NCI-H2227 (cell line): ENCODE data around the gene STX8.
"Not testable (repeated sequence)": the region's sequence is repeated elsewhere in the genome, so short reads cannot be mapped to it uniquely, and the experiment has no call there.

ENCODE experiments used
- DNase-seq: peaks from one replicate; lab custom pipeline; 2025; ENCODE audit not compliant: unreplicated experiment; lab: John Stamatoyannopoulos, UW

The STX8 gene

DNA sequence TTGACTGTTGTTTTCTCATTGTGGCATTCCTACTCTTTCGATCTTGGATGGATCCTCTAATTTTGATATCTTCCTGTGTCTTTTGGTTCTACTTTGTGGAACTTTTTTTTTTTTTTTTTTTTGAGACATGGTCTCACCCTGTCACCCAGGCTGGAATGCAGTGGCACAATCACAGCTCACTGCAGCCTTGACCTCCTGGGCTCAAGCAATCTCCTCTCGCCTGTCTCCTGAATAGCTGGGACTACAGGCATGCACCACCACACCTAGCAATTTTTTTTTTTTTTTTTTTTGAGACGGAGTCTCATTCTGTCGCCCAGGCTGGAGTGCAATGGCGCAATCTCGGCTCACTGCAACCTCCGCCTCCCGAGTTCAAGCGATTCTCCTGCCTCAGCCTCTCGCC, 220.4 kb downstream of the STX8 start:
- DNase-seq: not testable (repeated sequence)

DNA sequence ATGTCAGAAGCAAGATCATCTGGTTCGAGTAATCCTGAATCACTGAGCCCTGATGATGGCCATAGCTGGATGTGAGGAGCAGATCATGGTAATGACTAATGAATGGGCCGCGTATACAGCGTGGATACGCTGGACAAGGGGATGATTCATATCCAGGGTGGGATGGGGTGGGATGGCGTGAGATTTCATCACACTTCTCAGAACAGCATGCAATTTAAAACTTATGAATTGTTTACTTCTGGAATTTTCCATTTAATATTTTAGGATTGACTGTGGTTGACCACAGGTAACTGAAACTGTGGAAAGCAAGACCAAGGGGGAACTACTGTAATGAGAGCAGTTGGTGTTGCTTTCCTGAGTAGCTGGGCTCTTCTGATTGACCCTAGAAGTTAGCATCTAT, 225.5 kb downstream of the STX8 start:
- DNase-seq: no peak

DNA sequence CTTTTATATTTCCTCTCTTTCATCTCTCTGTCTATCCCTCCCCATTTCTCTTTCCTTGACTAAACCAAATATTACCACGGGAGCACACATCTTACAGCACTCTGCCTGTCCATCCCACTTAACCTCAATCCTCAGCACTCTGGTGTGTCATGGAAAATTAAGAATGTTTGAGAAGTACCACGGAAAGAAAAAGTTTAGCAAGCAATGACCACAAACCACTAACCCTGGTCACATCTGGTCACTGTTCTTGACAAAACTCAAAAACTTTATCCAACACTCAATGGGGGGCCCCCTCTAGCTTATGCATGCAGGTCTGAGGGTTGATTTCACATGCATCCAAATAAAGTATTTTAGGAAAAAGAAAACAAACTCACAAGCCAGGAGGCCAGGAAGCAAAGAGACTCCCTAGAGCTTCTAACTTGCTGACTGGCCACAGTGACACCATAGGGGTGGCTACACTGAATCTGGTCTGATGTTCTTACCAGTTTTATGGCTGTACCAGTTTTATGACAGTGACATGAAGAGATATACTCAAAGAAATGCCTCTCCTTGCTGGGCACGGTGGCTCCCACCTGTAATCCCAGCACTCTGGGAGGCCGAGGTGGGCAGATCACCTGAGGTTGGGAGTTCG, 229.2 kb downstream of the STX8 start:
- DNase-seq: no peak

DNA sequence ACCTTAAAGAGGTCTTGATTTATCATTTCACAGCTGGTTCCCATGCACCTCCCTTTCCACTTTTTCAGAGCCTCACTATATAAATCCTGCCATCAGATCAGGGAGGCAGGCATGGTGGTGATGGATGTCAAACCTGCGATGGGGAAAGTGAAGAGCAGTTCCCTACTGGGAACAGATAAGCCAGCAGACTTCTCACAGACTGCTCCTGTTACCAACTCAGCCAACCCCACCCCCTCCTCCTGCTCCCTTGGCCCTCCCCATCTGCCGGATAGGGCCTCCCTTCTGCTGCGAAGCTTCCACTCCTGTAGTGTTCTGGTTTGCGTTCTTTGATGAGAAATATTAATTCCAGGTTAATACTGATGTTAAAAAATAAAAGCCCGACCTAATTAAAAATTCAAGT, 232.1 kb downstream of the STX8 start:
- DNase-seq: peak; percentile 18

DNA sequence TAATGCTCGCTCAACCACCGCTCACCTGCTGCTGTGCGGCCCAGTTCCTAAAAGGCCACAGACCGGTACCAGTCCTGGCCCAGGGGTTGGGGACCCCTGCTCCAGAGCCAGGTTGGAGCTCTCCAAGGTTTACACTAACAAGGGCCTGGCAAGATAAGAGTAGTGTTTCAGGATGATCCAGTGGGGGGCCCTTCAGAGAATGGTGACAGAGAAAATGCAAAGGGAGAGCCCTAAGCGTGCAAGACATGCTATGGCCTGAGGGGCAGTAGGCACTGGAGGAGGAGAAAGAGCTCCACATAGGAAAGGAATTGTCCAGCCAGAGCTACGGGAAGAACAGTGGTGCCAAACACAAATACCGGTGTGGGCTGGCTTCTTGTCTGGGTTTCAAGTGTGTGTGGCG, 233.4 kb downstream of the STX8 start:
- DNase-seq: no peak

DNA sequence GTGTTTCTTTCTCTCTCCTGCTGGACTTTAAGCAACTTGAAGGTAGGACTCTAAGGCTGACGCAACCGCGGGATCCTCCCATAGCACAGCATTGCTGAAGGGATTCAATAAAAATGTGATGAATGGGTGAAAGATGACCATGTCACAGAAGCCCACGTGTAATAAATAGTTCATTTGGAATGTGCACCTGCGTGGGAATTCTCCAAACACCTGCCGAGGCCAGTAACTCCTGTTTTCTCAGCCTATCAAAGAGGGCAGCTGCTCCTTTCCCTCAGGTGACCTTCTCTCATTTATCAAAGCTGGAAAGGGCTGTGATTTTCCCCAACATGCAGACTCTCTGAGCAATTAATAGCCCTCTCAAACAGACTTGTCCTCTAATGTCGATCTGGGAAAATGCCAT, 235.7 kb downstream of the STX8 start:
- DNase-seq: no peak

DNA sequence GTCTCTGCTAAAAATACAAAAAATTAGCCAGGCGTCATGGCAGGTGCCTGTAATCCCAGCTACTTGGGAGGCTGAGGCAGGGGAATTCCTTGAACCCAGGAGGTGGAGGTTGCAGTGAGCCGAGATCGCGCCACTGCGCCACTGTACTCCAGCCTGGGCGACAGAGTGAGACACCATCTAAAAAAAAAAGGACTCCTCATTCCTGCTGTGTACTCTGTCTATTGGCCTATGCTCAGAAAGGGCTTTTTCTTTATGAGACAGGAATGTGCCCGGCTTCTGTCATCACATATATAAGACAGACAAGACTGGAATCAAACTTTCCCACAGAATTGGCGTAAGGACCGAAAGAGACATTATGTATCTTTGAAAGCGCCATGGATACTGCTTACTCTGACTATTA, 236.1 kb downstream of the STX8 start:
- not testable (repeated sequence) for DNase-seq

DNA sequence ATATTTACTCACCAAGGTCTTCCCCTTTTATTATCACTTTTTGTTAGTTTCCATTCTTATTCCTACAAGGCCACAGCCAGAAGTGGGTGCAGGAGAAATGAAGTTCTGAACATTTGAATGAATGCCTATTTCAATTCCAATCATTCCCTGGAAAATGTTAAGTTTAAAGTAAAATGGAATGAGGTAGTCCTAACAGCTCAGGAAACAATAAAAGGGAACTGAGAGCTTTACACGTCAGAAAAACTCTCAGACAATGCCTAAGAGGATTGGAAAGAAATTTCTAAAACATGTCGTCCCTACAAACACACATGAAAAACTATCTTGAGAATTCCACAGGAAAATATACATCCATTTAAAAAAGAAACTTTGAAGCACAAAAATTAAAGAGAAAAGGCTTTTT, 238.8 kb downstream of the STX8 start:
- DNase-seq: no peak

DNA sequence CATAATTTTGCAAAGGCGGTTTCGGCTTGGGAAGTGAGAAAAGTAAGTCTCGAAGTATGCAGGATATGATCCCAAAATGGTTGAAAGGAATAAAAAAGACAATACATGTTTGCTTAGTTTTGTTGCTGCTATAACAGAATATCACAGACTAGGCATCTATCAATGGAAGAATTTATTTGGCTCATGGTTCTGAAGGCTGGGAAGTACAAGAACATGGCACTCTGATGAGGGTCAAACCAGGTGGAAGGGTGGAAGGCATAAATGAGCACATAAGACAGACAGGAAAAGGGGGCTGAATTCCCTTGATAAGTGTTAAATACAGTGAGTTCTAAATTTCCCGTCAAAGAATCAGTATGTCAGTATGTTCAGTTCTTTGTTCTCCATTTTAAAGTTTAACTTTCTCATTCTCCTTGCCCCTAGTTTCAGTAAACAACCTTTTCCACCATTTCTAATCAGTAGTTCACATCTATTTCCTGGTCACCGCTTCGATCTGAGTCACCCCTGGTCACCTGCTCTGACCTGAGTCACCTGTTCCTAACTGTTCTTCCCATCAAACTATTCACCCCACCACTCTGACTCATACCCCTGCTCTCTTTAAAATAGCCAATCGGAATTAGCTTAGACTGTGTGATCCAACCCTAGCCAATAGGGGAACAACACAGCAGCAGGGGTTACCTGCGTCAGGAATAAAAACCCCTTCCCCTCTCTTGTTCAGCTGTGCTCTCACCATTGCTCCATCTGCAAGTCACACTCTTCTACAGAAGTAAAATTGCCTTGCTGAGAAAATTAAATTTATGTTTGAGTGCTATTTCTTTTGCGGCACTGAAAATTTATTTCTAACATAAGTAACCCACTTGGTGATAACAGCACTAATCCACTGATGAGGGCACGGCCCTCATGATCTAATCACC, 240.8 kb downstream of the STX8 start:
- no peak for DNase-seq

DNA sequence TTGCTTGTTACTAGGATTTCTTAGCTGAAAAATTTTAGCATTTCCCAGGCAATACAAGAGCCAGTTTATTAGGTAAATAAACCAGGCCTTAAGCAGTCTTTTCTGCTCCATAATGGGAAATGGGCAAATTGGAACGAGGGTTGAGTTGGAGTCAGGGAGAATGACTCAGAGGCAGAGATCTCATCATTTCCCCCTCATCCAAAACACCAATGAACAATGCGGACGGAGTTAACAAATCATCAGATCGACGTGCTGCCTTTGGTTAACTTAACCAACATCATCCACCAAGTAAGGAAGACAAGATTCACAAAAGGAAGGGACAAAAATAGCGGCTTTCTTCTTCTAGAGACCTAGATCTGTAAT, 243.5 kb downstream of the STX8 start:
- DNase-seq: no peak

DNA sequence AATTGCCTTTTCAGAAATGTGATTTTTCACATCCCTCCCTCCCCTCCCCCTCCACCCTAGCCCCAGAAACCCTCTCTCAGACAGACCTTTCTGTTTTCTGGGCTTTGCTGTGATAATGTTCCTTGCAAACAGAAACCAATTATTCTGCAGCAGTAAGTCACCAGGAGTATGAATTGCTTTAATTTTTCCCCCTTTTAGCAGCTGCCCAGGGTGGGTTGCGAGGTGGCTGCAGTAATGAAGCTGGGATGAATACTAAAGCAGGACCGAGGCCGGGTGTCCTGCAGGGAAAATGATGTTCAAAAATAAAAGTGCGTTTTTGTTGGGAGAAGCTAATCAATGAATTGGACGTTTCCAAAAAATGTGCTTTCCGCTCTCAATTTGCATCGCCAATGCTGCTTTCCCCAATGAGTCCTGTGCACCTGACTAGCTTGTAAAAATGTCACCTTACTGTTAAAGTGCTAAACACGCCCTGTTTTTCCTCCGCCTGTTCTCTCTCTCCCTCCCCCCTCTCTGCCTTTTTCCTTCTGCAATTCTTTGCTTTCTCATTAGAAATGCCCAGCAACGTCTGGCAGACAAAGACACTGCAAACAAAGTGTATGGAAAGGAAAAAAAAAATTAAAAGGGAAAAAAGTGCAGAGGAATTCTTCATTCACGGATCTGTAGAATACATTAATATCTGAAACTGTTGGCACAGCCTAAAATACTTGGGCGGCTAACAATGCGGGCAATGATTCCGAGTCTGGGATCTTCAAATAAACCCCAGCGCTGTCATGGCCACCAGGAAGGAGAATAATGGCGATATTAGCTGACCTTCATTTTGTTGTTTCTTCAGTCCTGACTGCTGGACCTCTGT, 244.1 kb downstream of the STX8 start:
- DNase-seq: peak; percentile 32

DNA sequence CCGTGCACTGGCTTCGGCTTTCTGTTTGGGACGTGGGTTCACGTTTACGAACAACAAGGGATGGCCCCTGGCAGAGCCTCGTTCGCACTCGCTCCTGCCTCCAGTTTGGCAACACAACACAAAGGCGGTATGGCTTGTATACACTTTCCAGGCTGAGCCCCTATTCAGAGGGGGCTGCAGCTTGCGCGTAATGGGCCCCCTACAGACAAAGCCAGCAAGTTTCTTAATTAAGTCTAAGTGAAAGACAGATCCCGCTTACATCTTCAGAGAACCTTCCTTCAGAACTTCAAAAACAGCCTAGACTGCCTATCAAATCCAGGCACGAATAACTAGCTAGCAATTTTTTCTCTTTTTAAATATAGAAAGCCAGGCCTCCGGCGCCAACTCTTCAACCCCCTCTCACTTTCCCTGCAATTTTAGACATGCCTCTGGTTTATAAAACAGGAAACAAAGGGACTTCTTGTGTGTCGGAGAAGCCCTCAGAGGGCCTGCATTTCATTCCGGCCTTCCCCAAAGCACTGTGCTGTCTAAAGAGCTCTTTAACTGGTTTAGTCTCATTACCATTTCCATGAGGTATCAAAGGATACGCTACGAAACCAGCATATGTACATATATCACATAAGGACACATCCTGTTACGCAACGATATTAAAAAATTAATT, 244.9 kb downstream of the STX8 start:
- DNase-seq: no peak

DNA sequence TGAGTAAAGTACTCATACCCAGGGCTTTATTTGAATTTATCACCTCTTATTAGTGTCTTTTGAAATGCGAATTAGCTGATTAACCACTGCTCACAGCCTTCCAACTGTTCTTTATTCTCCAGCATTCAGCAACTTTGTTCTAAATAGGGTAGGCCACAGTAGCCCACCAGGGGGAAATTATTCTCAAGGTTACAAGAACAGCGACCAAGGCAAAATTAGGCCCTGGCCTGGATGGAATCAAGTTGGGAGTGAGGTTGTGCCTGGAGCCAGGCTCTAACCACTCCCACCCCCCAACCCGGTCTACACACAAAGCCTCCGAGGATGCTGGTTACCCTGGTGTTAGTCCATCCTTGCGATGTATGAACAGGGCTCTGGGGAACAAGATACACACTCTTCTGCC, 245.5 kb downstream of the STX8 start:
- no peak for DNase-seq

DNA sequence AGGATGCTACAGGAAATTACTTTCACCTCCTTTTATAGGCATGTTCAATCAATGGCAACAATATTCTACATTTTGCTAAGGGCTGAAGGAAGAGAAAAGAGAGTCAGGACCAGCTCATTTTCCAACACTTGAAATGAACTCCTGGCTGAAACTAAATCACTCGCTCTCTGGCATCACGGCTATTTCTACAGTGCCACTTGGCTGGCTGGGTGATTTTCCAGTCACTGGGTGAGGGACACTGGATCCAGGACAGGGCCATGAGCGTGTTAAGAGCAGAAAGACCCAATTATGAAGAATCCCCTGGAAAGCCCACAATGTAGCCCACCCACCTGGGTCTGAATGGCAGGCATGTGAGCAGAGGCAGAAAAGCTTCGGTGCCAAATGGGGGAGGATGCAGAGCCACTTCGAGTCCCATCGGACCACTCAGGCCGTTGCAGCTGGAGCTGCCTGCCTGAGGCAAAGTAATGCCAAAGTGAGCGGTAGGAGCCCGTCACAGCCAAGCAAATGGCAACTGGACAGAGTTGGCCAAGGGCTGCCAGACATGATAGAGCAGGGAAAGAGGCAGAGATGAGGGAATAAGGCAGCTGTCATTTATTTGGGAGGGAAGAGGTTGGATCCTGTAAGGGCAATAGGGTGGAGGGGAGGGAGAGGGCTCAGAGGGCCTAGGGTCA, 246.2 kb downstream of the STX8 start:
- DNase-seq: no peak

DNA sequence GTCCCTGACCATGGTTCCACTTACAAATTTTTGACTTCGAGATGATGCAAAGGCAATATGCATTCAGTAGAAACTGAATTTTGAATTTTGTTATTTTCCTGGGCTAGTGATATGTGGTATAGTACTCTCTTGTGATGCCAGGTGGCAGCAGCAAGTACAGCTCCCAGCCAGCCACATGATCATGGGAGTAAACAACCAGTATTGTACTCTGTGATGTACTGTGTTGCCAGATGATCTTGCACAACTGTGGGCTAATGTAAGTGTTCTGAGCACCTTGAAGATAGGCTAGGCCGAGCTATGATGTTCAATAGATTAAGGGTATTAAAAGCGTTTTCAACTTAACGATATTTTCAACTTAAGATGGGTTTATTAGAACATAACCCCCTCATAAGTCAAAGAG, 250.8 kb downstream of the STX8 start:
- no peak for DNase-seq

DNA sequence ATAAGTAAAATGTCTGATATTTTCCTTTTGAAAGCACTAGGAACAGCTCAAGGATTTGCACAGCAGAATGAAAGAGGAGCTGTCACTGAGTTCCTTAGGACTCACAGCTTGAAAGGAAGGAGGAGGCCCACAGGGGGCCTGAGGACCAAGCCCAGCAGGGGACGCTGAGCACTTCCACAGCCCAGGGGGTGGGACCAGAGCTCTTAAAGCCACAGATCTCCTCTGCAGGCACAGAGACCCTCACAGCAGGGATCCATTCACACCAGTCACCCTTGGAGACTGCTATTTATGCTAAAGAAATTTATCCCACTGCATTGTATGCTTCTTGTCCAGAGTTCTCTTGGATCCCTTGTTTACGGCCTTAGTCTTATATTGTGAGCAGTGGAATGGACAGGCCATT, 253.3 kb downstream of the STX8 start:
- DNase-seq: peak; percentile 11

DNA sequence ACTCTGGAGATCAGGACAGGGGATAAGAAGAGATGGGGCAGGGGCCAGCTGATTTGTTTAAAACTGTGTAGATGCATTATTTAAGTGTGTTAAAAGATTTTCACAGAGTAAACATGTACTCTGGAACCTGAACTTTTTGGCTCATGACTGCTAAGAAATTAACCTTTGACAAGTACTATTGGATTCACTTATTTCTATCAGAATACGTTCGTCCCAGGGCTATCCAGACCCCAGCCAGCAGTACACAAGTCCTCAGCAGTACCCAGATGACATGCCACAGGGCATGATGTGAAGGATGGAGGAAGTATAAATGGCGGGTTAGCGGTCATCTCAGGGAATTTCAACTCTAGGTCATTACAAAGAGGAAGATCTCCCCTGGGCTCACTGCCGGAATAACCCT, 253.7 kb downstream of the STX8 start:
- no peak for DNase-seq

DNA sequence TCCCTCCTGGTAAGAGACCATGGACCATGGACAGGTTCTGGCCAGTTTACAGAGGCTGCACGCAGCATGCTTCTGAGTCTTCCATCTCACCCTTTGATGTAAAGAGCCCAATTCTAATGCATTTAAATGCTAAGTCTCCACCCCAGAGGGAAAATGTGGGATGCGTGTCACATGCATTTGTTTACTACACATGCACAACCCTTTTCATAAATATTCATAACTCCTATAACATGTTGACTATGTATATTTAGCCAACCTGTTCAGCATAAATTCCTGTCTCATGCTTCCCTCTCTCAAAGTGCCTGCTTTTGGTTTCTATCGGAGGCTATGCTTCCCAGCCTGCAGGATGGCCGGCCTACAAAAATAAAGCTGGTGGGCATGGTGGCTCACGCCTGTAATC, 260.3 kb downstream of the STX8 start:
- DNase-seq: no peak

DNA sequence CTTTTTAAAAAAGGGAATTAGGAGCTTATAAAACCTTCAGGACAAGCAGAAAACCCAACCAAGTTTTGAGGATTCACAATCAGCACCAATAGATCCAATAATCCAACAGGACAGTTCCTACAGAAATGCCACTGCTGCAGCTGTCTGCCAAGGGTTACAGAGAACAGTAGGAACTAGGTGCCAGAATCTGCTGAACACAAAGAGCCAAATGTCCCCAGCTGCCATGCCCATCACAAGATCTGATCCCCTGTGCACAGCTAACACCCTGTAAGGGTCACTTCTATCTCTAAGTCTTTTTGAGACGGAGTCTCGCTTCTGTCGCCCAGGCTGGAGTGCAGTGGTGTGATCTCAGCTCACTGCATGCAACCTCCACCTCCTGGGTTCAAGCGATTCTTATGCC, 262.3 kb downstream of the STX8 start:
- DNase-seq: no peak

DNA sequence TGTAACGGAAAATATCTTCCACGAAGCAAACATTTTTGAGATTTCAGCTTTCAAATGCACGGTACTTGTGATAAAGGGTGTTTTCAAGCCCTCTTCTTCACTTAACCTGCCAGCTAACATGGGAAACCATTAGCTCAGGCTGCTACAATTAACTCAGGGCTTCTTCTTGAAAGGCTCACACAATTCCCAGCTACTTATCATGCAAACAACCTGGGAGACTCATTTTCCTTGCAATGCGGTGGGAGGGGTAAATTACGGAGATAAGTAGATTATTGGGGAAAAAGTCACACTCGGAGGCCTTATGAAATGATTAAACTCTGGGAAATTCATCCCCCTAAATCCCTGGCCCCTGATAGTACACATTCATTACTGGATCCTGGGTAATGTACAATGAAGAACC, 266.4 kb downstream of the STX8 start:
- no peak for DNase-seq

DNA sequence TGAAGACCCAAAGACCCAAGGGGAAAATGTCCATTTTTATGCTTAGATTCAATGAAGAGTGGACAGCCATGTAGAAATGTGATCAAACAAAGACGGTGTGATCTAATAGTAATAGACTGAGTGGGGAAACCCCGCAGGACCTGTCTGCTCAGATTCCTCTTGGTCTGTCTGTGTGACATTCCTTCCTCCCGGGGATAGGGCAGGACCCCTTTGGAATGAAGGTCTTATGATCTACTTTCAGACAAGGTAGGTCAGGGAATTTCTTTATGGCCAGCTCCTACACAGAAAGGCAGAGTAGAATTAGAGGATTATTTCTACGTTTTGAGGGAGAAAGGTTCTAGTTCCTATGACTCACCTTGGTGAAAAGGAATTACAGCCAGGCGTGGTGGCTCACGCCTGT, 267.6 kb downstream of the STX8 start:
- DNase-seq: no peak
